Hepatocyte (in vitro differentiated cells): ENCODE measurements around the gene ERCC1. TPM values are rescaled to one million over a fixed set of nuclear protein-coding genes. Genes with fewer than 3 reads are reported as not detected.

Source experiments
- DNase-seq: peaks from one replicate; pipeline ENCODE4 v3.0.0-alpha.2; 2016; ENCODE audit warnings: low spot score
- H2AFZ ChIP-seq: fragments of 200-600 bp; sonication (generic); 2 replicates; pipeline ENCODE4 v1.6.0; 2016; ENCODE audit warnings: antibody characterized with exemption, mild to moderate bottlenecking
- H3K27ac ChIP-seq: fragments of 200-600 bp; sonication (generic); 2 replicates; pipeline ENCODE4 v1.5.1; 2016; ENCODE audit warnings: mild to moderate bottlenecking
- H3K27me3 ChIP-seq: fragments of 200-600 bp; sonication (generic); 2 replicates; pipeline ENCODE4 v1.6.1; 2016
- H3K36me3 ChIP-seq: fragments of 200-600 bp; sonication (generic); replicated peaks from 2 replicates; pipeline ENCODE4 v1.5.1; 2016; ENCODE audit warnings: low read depth; ENCODE audit not compliant: insufficient read depth
- H3K4me1 ChIP-seq: fragments of 200-600 bp; sonication (generic); 2 replicates; pipeline ENCODE4 v1.5.1; 2016; ENCODE audit warnings: mild to moderate bottlenecking, moderate library complexity; ENCODE audit not compliant: insufficient read depth
- H3K4me2 ChIP-seq: fragments of 200-600 bp; sonication (generic); 2 replicates; pipeline ENCODE4 v1.6.0; 2016
- H3K4me3 ChIP-seq: fragments of 200-600 bp; sonication (generic); 2 replicates; pipeline ENCODE4 v1.5.1; 2016; ENCODE audit warnings: mild to moderate bottlenecking
- H3K79me2 ChIP-seq: fragments of 200-600 bp; sonication (generic); 2 replicates; pipeline ENCODE4 v1.6.0; 2017; ENCODE audit warnings: mild to moderate bottlenecking
- H3K9me2 ChIP-seq: fragments of 200-600 bp; sonication (generic); replicated peaks from 2 replicates; pipeline ENCODE4 v1.6.0; 2017; ENCODE audit warnings: mild to moderate bottlenecking; ENCODE audit not compliant: insufficient read depth
- H3K9me3 ChIP-seq: fragments of 200-600 bp; sonication (generic); 2 replicates; pipeline ENCODE4 v1.5.1; 2016; ENCODE audit warnings: low read depth, mild to moderate bottlenecking
- H4K20me1 ChIP-seq: fragments of 200-600 bp; sonication (generic); 2 replicates; pipeline ENCODE4 v1.6.0; 2016; ENCODE audit warnings: mild to moderate bottlenecking; ENCODE audit not compliant: insufficient read depth, poor library complexity, severe bottlenecking
- EZH2 ChIP-seq: fragments of 200-600 bp; sonication (generic); IDR thresholded peaks from 2 replicates; pipeline ENCODE4 v1.6.1; 2016; ENCODE audit warnings: antibody characterized with exemption, mild to moderate bottlenecking, borderline replicate concordance
- EZH2phosphoT487 ChIP-seq: fragments of 200-600 bp; sonication (generic); IDR thresholded peaks from one replicate; pipeline ENCODE4 v1.6.1; 2018; ENCODE audit warnings: antibody characterized with exemption, mild to moderate bottlenecking, low read depth, moderate library complexity; ENCODE audit not compliant: unreplicated experiment, severe bottlenecking
- WGBS: methylation state at CpG from one replicate; pipeline ENCODE4 v1.1.6; 2016; ENCODE audit warnings: low lambda C conversion rate; ENCODE audit errors: missing lambda C conversion rate; 5-methylcytosine and 5-hydroxymethylcytosine counted together
- polyA plus RNA-seq: library from polyadenylated mRNA; unstranded; fragments of >200 nt; fragmentation: Nextera tagmentation; extraction: Ambion mirVana; gene quantifications from 2 replicates; pipeline ENCODE4 v1.2.1, GENCODE V29; 2016
- total RNA-seq: library from RNA; depleted of rRNA; stranded (reverse); fragments of >200 nt; gene quantifications from 2 replicates; pipeline ENCODE4 v1.2.3, GENCODE V29; 2014
- TF ChIP-seq, protein P1 (sequence below): fragments of 200-600 bp; sonication (generic); IDR thresholded peaks from 2 replicates; pipeline ENCODE4 v1.5.1; 2016; ENCODE audit warnings: antibody characterized with exemption, mild to moderate bottlenecking; ENCODE audit not compliant: poor library complexity

Gene ERCC1
- total and polyA plus RNA-seq, 2 experiments from 2014 or later, result 42.5 to 66.7 TPM

DNA sequence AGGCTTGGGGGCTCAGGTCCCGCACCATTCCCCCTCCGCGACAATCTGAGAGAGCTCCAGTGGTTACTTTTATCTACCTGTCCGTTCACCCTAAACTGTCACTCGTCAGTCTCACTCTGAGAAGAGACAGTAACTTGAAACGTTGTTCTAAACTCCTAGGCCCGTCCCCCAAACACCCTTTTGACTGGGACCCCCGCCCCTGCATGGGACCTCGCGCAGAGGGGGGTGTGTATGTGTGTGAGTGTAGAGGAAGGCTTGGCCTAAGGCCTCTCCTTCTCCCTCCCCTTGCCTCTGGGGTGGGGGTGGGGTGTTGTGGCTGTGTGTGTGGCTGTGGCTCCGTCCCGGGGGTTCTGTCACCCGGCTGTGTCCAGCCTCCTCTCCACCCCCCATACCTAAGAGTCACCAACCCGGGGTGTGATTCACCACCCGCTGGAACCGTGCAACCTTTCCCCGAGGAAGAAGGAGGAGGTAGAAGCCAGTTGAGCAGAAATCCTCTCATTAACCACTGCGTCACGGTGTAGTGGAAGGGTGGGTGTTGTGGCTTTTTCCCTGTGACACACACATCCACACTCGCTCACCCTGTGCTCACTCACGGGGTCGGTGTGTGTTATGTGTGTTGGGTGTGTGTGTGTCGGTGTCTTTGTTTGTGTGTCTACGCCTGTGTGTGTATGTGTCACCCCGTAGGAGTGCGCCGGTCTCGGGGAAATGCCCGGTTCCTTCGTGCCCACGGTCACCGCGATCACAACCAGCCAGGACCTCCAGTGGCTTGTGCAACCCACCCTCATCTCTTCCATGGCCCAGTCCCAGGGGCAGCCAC, 46.4 kb upstream of the ERCC1 start:
- H3K4me3 ChIP-seq, result no peak overlapping the region
- no peaks in the 10 kb centered on the region for H3K36me3 ChIP-seq
- WGBS, result 48% methylated on average over 27 of the region's 33 CpGs
- H3K9me2 ChIP-seq, result no peaks in the 10 kb centered on the region
- no peak overlapping the region for H2AFZ ChIP-seq
- H4K20me1 ChIP-seq, result no peaks in the 10 kb centered on the region
- H3K79me2 ChIP-seq, result no peaks in the 10 kb centered on the region
- peak overlapping the region; percentile 91 for H3K27ac ChIP-seq
- peak overlapping the region; percentile 96 for H3K4me2 ChIP-seq
- H3K27me3 ChIP-seq, result peaks cover 16% of the 10 kb centered on the region
- no peaks in the 10 kb centered on the region for H3K9me3 ChIP-seq
- TF ChIP-seq EZH2phosphoT487 (no peak), EZH2 (no peak)
- TF ChIP-seq, protein P1, sequence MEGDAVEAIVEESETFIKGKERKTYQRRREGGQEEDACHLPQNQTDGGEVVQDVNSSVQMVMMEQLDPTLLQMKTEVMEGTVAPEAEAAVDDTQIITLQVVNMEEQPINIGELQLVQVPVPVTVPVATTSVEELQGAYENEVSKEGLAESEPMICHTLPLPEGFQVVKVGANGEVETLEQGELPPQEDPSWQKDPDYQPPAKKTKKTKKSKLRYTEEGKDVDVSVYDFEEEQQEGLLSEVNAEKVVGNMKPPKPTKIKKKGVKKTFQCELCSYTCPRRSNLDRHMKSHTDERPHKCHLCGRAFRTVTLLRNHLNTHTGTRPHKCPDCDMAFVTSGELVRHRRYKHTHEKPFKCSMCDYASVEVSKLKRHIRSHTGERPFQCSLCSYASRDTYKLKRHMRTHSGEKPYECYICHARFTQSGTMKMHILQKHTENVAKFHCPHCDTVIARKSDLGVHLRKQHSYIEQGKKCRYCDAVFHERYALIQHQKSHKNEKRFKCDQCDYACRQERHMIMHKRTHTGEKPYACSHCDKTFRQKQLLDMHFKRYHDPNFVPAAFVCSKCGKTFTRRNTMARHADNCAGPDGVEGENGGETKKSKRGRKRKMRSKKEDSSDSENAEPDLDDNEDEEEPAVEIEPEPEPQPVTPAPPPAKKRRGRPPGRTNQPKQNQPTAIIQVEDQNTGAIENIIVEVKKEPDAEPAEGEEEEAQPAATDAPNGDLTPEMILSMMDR, result no peak
- peaks cover 7% of the 10 kb centered on the region for H3K4me1 ChIP-seq
- DNase-seq, result peak; percentile 44

DNA sequence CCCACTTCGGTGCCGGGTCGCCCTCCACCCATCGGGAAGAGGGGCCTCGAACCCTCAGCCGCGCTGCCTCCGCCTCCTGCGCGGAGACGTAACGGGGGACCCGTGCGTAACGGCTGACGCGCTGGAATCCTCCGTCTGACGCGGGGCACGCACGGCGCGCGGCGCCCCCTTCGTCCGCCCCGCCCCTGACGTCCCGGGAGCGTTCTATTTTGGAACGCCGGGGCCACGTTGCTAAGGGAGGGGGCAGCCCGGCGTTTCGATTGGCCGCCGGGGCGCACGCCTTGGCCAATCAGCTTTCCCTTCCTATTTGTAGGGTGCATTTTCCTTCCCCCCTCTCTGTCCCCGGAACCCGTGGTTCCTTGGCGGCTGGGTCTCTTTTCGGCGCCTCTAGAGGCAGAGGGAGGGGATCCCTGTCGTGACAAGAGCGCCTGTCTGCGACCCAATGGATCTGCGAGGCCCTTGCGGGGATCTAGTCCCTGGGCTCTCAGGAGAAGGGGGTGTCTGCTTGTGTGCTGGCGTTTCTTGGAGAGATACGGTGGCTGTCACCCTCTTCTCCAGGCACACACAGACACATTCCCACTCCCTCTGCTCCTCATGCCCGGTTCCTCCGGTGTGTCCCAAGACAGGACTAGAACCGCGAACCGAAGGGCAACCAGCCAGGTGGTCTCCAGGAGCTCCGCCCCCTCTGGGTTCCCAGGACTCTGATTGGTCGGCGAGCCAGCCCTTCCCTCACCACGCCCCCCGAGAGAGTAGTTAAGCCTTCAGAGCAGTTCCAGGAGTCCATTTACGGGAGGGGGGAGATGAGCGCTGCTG, 45.6 kb upstream of the ERCC1 start:
- Histone ChIP-seq H3K9me2 (no peaks in the 10 kb centered on the region), H3K4me2 (peak overlapping the region; percentile 96), H3K9me3 (no peaks in the 10 kb centered on the region), H3K4me1 (peaks cover 7% of the 10 kb centered on the region), H3K27ac (peak overlapping the region; percentile 91), H3K4me3 (peak overlapping the region; percentile 90), H3K27me3 (peaks cover 16% of the 10 kb centered on the region), H2AFZ (peak overlapping the region; percentile 55), H3K79me2 (no peaks in the 10 kb centered on the region), H3K36me3 (no peaks in the 10 kb centered on the region), H4K20me1 (no peaks in the 10 kb centered on the region)
- DNase-seq, result peak; percentile 95
- no peak for TF ChIP-seq EZH2
- TF ChIP-seq EZH2phosphoT487, result no peak
- TF ChIP-seq, protein P1, result no peak
- WGBS, result under 1% methylated on average over 65 of the region's 66 CpGs

DNA sequence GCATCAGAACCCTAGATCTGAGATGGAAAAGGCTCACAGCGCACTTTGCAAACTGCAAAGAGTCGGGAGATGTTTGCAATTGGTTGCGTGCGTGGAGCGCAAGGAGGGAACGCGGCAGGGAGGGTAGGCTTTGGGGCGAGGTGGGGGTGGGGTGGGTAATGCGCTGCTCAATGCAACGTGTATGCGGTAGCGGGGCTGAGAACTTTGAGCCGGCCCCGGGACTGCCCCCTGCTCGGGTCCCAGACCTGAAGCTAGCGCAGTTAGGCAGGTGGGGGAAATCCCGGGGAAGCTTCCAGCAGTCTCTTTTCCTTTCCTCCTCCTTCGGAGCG, 45.0 kb upstream of the ERCC1 start:
- TF ChIP-seq EZH2 (no peak), EZH2phosphoT487 (no peak)
- TF ChIP-seq, protein P1, result no peak
- peaks cover 16% of the 10 kb centered on the region for H3K27me3 ChIP-seq
- peak overlapping the region; percentile 96 for H3K4me2 ChIP-seq
- no peaks in the 10 kb centered on the region for H3K36me3 ChIP-seq
- peak overlapping the region; percentile 90 for H3K4me3 ChIP-seq
- peak overlapping the region; percentile 91 for H3K27ac ChIP-seq
- no peaks in the 10 kb centered on the region for H3K79me2 ChIP-seq
- H3K4me1 ChIP-seq, result peaks cover 7% of the 10 kb centered on the region
- no peak for DNase-seq
- 2% methylated on average over 14 of the region's 19 CpGs for WGBS
- no peaks in the 10 kb centered on the region for H3K9me3 ChIP-seq
- H4K20me1 ChIP-seq, result no peaks in the 10 kb centered on the region
- peak overlapping the region; percentile 25 for H2AFZ ChIP-seq
- no peaks in the 10 kb centered on the region for H3K9me2 ChIP-seq
